IPS-11a (cell line): ENCODE measurements around the gene MNT.

Experiments used
- H3K4me3 ChIP-seq: one replicate; pipeline ENCODE4 v1.5.1; 2013; ENCODE audit warnings: low read depth, low read length, control low read depth

MNT gene

GRCh38 chr17:2396568-2397246 lies 4.2 kb downstream of the MNT start:
- H3K4me3 ChIP-seq, result no peak overlapping the region

- H3K4me3 ChIP-seq, result no peak overlapping the region
Observed at GRCh38 chr17:2396192-2396567, 4.7 kb downstream of the MNT start.

- no peak overlapping the region for H3K4me3 ChIP-seq
Observed at GRCh38 chr17:2395258-2396181, 5.3 kb downstream of the MNT start.

GRCh38 chr17:2394775-2395201 lies 6.1 kb downstream of the MNT start:
- no peak overlapping the region for H3K4me3 ChIP-seq

GRCh38 chr17:2393954-2394749 lies 6.7 kb downstream of the MNT start:
- H3K4me3 ChIP-seq, result peak overlapping the region; percentile 6

- H3K4me3 ChIP-seq, result peak overlapping the region; percentile 69
Observed at GRCh38 chr17:2393174-2393953, 7.5 kb downstream of the MNT start.

- H3K4me3 ChIP-seq, result peak overlapping the region; percentile 69
Observed at GRCh38 chr17:2392252-2393173, 8.3 kb downstream of the MNT start.

GRCh38 chr17:2391597-2392251 lies 9.1 kb downstream of the MNT start:
- H3K4me3 ChIP-seq, result no peak overlapping the region

GRCh38 chr17:2390199-2390836 lies 10.5 kb downstream of the MNT start:
- no peak overlapping the region for H3K4me3 ChIP-seq

- H3K4me3 ChIP-seq, result no peak overlapping the region
Observed at GRCh38 chr17:2388683-2389055, 12.2 kb downstream of the MNT start.

GRCh38 chr17:2388020-2388682 lies 12.7 kb downstream of the MNT start:
- no peak overlapping the region for H3K4me3 ChIP-seq

GRCh38 chr17:2387086-2388019 lies 13.5 kb downstream of the MNT start:
- no peak overlapping the region for H3K4me3 ChIP-seq

- no peak overlapping the region for H3K4me3 ChIP-seq
Observed at GRCh38 chr17:2386400-2387085, 14.3 kb downstream of the MNT start.

- H3K4me3 ChIP-seq, result no peak overlapping the region
Observed at GRCh38 chr17:2385240-2386210, 15.3 kb downstream of the MNT start.

GRCh38 chr17:2384439-2385127 lies 16.3 kb downstream of the MNT start:
- no peak overlapping the region for H3K4me3 ChIP-seq
